NCI-H2171 (cell line): ENCODE data around the gene EXD3.
"Not testable (repeated sequence)": the region's sequence is repeated elsewhere in the genome, so short reads cannot be mapped to it uniquely, and the experiment has no call there.

ENCODE experiments used
- DNase-seq: peaks from one replicate; lab custom pipeline; 2025; lab: John Stamatoyannopoulos, UW

Gene EXD3

DNA sequence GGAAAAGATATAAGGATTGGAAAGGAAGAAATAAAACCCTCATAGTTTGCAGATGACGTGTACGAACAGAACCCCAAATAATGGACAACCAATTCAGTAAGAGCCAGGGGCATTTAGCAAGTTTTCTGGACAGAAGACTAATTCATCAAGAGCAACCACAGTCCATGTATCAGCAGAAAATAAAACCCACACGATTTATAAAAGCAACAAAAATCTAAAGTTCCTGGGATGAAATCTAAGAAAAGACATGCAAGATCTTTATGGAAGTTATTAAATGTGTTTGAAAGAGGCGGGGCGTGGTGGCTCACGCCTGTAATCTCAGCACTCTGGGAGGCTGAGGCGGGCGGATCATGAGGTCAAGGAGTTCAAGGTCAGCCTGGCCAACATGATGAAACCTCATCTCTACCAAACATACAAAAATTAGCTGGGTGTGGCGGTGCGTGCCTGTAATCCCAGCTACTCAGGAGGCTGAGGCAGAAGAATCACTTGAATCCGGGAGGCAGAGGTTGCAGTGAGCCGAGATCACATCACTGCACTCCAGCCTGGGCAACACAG, 83.0 kb downstream of the EXD3 start:
- not testable (repeated sequence) for DNase-seq

DNA sequence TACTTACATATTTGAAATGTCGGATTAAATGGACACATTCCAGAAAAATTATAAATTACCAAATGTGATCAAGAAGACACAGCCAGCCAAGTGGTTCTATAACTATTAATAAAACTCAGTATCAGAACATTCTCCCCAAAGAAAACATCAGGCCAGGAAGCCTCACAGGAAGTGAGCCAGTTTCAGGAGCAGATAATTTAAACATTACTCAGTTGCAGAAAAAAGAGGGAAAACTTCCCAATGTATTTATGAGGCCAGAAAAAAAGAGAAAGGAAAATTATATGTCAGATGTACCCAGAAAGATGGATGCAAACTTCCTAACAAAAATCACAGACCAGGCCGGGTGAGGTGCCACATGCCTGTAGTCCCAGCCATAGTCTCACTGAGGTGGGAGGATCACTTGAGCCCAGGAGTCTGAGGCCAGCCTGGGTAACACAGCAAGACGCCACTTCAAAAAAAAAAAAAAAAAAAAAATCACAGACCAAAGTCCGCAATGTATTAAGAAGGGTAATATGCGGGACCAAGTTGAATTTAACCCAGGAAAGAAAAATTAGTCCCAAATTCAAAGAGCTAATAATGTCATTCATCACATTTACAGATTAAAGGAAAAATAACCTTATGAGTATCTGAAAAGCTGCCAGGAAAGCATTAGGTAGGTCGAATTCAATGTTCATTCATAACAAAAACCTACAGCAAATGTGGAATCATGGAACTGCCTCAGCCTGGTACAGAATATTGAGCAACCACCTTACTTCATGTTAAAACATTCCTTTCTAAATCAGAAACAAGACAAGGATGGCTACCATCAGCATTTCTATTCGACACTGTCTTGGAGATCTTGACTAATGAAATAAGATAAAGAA, 83.7 kb downstream of the EXD3 start:
- no peak for DNase-seq

DNA sequence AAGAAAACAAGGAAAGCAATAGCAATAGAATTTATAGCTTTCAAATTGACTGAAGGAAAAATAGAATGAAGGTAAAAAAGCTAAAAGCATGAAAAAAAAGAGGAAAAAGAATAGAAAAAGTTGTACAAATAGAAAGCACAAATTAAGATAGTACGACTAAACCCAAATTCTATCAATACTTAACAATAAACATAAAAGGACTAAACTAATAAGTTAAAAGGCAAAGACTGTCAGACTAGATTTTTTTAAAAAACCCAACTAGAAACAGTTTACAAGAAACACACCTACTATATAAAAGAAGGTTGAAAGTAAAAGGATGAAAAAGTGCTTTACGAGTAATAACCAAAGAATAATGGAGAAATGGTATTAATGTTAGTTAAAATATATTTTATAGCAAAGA, 86.2 kb downstream of the EXD3 start:
- no peak for DNase-seq

DNA sequence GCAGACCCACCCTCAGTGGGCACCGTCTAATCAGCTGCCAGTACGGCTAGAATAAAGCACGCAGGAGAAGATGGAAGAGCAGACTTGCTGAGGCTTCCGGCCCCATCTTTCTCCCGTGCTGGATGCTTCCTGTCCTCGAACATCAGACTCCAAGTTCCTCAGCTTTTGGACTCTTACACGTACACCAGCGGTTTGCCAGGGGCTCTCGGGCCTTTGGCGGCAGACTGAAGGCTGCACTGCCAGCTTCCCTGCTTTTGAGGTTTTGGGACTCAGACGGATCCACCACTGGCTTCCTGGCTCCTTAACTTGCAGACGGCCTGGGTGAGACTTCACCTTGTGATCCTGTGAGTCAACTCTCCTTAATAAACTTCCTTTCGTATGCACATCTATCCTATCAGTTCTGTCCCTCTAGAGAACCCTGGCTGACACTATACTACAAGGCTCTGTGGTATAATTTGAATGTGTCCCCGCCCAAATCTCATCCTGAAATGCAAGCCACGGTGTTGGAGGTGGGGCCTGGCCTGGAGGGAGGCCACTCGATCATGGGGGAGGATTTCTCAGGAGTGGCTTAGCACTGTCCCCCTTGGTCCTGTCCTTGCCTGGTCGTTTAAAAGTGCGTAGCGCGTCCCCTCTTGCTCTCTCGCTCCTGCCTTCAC, 89.8 kb downstream of the EXD3 start:
- no peak for DNase-seq

DNA sequence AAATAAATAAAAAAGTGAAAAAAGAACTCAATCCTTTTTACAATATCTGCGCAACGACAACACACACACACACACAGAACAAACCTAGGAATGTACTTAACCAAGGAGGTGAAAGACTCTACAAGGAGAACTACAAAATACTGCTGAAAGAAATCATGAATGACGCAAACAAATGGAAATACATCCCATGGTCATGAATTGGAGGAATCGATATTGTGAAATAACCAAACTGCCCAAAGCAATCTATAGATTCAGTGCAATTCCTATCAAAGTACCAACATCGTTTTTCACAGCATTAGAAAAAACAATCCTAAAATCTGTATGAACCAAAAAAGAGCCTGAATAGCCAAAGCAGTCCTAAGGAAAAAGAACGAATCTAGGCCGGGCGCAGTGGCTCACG, 91.0 kb downstream of the EXD3 start:
- DNase-seq: no peak

DNA sequence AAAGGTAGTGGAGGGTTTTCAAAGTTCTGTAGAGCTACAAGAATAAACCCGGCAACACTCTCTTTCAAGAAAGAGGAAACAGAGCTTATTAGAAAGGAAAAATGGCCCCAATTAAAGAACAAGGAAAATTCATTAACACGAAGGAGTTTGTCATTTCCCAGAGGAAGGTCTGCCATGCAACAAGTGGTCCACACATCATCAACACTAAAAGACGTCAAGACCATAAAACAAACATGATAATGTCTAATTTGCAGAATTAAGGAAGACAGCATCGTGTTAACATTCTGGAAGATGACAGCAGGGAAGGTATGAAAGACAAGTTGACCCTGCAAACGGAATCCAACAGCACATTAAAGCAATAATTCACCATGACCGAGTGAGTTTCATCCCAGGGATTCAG, 92.3 kb downstream of the EXD3 start:
- DNase-seq: no peak

DNA sequence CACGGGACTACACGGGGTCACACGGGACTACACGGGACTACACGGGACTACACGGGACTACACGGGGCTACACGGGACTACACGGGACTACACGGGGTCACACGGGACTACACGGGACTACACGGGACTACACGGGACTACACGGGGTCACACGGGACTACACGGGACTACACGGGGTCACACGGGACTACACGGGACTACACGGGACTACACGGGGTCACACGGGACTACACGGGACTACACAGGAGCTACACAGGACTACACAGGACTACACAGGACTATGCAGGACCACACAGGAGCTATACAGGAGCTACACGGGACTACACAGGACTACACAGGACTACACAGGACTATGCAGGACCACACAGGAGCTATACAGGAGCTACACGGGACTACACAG, 93.4 kb downstream of the EXD3 start:
- DNase-seq: not testable (repeated sequence)

DNA sequence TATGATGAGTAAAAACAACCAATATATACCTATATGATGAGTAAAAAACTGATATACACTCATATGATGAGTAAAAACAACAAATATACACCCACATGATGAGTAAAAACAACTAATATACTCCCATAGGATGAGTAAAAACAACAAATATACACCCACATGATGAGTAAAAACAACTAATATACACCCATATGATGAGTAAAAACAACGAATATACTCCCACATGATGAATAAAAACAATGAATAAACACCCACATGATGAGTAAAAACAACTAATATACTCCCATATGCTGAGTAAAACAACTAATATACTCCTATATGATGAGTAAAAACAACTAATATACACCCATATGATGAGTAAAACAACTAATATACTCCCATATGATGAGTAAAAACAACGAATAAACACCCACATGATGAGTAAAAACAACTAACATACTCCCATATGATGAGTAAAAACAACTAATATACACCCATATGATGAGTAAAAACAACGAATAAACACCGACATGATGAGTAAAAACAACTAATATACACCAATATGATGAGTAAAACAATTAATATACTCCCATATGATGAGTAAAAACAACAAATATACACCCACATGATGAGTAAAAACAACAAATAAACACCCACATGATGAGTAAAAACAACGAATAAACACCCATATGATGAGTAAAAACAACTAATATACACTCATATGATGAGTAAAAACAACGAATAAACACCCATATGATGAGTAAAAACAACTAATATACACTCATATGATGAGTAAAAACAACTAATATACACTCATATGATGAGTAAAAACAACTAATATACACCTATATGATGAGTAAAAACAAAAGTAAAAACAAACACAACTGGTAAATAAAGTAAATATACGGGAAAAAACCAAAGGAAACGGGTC, 95.1 kb downstream of the EXD3 start:
- not testable (repeated sequence) for DNase-seq

DNA sequence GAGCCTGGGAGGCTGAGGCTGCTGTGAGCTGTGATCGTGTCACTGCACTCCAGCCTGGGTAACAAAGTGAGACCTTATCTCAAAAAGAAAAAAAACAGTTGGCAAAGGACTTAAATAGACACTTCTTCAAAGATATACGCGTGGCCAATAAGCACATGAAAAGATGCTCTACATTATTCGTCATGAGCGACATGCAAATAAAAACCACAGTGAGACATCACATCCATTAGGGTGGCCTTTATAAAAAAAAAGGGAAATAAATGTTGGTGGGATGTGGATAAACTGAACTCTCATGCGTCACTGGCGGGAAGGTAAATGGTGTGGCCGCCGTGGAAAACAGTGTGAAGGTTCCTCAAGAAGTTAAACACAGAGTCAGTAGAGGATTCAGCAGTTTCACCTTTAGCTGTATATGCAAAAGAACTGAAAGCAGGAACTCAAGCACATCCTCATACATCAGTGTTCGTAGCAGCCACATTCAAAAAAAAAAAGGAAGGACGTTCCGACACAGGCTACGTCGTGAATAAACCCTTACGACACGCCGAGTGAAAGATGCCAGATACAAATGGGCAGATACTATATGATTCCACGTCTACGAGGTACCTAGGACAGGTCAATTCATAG, 96.4 kb downstream of the EXD3 start:
- no peak for DNase-seq

DNA sequence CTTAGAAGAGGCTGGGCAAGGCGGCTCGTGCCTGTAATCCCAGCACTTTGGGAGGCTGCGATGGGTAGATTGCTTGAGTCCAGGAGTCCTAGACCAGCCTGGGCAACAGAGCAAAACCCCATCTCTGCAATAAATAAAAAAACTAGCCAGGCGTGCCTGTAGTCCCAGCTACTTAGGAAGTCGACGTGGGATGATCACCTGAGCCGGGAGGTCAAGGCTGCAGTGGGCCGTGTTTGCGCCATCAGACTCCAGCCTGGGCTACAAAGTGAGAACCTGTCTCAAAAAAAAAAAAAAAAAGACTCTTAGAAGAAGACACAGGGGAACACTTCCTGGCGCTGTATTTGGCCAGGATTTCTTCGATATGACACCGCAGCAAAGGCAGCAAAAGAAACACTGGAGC, 97.2 kb downstream of the EXD3 start:
- DNase-seq: no peak

DNA sequence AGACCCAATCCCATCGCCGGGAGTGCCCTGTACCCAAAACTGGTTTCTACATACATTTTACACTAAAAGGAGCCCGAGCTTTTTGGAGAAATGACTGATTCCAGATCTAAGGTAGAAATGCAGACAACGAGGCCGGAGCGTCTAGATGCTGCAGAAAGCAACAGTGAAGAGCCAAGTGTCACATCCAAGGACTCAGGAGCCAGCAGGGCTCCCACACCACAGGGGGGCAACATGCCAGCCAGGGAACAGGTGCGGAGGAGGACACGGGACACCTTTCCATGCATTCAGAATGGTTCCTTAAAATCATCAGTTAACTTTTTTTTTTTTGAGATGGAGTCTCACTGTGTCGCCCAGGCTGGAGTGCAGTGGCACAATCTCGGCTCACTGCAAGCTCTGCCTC, 97.8 kb downstream of the EXD3 start:
- DNase-seq: no peak

DNA sequence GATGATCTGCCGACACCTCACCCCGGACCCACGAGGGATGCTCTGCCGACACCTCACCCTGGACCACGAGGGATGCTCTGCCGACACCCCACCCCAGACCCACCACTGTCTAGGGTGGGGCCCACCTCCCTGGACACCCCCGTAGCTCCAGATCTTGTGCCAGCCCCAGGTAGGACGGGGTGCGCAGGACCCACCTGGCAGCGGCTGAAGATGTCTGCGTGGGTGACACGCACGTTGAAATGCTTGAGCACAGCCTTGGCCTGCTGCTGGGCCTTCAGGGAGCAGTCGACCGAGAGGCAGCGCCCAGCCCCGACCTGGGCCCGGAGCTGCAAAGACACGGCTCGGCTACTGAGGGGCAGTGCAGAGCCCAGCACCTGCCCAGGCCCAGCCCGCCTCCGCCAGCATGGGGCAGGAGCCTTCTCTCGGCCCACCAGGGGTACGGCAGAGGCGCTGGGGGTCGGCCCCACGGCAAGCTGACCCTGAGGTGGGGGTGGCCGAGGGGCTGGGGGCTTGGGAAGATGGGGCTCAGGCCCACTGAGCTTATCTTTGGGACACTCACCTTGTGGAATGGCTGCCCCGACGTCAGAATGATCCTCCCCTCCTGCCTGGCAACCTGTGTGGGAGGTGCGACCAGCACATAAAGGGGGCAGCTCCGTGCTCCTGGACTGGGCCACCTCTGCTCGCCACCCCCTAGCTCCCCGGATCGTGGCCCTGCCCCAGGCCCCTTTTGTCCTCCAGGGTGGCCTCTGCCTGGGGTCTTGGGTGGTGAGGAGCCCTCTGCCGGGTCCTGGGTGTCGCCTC, 99.2 kb downstream of the EXD3 start:
- no peak for DNase-seq

DNA sequence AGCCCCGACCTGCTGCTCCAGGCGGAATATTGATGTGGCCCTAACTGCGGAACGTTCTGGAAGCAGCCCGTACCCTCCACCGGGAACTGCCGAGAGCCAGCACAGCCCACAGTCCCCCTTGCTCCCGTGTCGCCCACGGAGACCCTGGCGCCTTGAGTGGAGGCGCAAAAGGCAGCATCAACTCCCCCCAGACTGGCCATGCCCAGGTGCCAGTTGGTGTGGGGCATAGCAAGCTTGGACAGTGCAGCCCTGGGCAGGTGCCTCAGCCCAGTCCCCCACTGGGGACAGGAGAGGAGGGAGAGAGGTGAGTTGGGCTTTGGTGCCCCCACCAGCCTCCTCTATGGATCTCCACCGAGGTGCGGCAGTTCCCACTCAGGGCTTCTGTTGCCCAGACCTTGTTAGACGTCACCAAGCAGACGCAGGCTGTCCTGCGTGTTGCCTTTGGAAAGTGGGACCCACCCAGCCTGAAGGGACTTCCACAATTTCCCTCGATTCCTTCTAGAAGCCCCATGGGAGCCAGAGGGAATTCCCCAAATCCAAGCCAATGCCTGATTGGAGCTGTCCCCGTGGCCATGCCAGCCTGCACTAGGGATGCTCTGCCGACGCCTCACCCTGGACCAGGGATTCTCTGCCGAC, 101.1 kb downstream of the EXD3 start:
- DNase-seq: no peak

DNA sequence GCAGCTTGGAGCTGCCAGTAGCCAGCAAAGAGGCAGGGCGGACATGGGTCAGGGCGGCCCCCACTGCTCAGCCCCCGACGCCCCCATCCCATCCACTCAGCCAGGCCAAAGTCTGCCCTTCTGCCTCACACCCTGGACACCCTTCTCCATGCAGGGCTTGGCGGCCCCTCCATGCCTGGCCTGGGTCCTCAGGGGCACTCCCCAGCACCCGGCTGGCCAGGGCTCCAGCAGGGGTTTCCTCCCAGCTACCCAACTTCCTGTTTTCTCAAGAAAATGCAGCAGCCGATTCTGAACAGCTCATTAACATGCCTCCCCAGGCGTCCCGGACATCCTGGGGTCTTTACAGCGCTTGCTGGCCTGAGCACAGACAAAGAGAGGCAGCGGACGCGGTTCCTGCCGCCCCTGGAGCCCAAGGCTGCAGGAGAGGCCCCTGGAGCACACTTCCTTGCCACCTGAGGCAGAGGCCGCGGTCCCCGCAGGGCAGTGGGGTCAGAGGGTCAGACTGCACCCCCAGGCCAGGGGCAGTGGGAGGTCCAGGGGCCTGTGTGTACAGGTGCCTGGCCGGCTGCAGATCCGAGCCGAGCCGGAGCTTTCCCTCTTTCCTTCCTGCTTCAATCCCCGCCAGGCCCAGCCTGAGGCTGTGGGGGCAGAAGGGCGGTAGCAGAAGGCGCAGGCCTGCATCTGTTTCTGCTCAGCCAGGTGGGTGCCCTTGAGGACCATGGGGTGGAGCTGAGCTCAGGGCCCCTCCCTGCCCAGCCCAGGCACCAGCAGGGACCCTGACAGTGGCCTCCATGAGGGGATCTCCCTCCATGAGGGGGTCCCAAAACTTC, 102.2 kb downstream of the EXD3 start:
- no peak for DNase-seq

DNA sequence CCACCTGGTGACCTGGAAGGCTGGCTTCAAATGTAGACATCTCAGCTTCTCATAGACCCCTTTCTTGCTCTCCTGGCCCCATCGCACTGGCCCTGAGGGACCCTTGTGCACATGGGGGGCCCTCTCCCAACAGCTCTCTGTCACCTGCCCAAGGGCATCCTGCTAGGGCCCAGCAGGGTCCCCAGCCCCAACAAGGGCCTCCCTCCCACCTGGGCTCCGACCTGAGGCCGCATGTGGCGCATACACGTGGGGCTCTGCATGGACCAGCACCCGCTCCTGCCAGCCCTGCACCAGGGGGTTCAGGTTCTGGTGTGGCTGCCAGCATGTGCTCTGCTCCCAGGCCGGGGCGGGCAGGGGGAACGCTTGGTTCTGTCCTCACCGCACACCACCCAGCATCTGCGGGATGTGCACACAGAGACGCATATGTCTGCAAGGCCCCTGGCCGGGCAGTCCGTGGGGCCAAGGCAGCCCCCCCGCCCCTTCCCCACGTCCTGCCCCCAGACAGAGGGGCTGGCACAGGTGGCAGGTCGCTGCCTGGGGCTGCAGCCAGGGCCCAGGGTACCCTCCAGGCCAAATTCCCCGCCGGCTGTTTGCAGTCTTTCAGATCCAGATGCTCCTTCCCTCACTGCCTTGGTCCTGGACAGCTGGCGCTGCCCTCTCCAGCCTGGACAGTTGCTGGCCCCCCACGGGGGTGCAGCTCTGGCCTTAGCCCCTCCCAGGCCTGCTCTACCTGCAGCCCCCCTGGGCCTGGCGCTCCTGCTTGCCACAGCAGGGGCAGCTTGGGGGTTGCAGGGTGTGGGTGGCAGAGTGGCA, 103.0 kb downstream of the EXD3 start:
- no peak for DNase-seq

DNA sequence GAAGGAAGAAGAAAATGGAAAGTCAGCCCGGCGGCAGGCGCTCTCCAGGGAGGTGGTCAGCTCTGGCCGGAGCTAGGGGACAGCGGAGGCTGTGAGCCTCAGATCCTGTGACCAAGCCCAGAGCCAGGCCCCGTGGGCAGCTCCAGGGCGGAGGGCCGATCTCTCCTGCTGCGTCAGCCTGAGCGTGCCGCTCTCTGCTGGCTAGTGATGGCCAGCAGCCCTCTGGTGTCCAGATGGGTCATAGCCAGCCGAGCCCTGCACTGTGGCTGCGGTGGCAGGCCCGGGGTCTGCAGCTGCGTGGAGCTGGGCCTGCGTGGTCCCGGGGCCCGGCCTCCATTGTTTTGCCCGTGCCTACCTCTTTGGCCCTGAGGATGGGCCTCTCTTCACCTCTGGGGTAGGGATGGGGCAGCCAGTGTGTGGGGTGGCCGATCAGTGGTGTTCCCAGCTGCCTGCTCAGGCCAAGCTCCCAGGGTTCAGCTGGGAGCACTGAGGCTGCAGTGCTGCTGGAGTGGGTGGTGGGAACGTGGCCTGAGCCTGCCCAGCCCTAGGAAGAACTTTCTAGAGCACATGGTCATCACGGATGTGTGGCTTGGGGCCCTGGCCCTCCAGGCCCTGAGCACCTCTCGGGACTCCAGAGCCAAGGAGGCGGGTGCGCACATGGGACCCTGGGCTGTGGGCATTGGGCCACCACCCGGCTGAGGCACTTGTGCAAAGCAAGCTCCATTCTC, 103.8 kb downstream of the EXD3 start:
- DNase-seq: no peak

DNA sequence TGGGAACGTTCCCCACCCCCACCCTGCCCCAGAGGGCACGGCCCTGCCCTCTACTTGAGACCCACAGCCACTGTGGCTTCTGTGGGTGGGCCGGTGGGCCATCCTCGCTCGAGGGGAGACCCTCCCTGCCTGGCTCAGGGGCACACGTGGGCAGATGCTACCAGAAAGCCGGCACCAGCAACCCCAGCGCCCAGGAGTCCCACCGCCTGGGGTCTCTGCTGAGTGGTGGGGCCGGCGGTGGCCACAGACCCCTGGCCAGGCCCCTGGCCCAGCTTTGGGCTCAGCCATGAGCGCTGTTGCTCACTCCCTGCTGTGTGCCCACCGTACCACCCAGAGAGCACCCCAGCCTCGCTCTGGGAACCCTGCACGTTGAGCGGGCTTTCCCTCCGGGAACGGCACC, 104.4 kb downstream of the EXD3 start:
- DNase-seq: no peak
